Keratinocyte (primary cell): ENCODE results near the gene P2RY2. TPM values are rescaled to one million over a fixed set of nuclear protein-coding genes. Genes with fewer than 3 reads are reported as not detected.
A peak's percentile ranks its signal among the peaks of the same experiment; 100 is the strongest.

Experiments used
- DNase-seq: peaks from one replicate; pipeline ENCODE4 v3.0.0-alpha.2; 2011; ENCODE audit warnings: low read depth, missing footprints, low spot score
- FAIRE-seq: peaks from 2 replicates; lab custom pipeline; 2011; peaks lifted over from hg19 to GRCh38; lab: Jason Lieb, UNC
- H2AFZ ChIP-seq: 2 replicates; pipeline ENCODE4 v1.6.0; 2012; ENCODE audit warnings: low read length, control low read depth, inconsistent platforms; ENCODE audit not compliant: control insufficient read depth
- H3K27ac ChIP-seq: 2 replicates; pipeline ENCODE4 v1.5.1; 2011; ENCODE audit warnings: low read length; ENCODE audit not compliant: control insufficient read depth, insufficient read depth
- H3K27me3 ChIP-seq: 3 replicates; pipeline ENCODE4 v1.6.0; 2011; ENCODE audit warnings: low read length; ENCODE audit not compliant: control insufficient read depth, insufficient read depth; ENCODE audit errors: extremely low read depth
- H3K36me3 ChIP-seq, 2 experiments: 2 replicates in 1 of 2; 3 replicates in 1 of 2; pipeline ENCODE4 v1.5.1; 2011; ENCODE audit warnings: low read length in 2 of 2, mild to moderate bottlenecking in 1 of 2; ENCODE audit not compliant: control insufficient read depth in 2 of 2, insufficient read depth in 2 of 2; ENCODE audit errors: extremely low read depth in 1 of 2
- H3K4me1 ChIP-seq: 3 replicates; pipeline ENCODE4 v1.5.1; 2011; ENCODE audit warnings: low read length; ENCODE audit not compliant: control insufficient read depth, insufficient read depth; ENCODE audit errors: extremely low read depth
- H3K4me2 ChIP-seq: 3 replicates; pipeline ENCODE4 v1.6.0; 2011; ENCODE audit warnings: low read depth, low read length; ENCODE audit not compliant: control insufficient read depth, insufficient read depth; ENCODE audit errors: extremely low read depth
- H3K4me3 ChIP-seq, 3 experiments: fragments of 200-600 bp in 1 of 3; sonication (generic) in 1 of 3; 2 replicates in 2 of 3; 3 replicates in 1 of 3; pipeline ENCODE4 v1.5.1; 2011 to 2016; ENCODE audit warnings: low read length in 3 of 3, mild to moderate bottlenecking in 3 of 3, control low read depth in 2 of 3, inconsistent platforms in 1 of 3, low read depth in 1 of 3, mixed read lengths in 1 of 3, mixed run types in 1 of 3, moderate library complexity in 1 of 3; ENCODE audit not compliant: control insufficient read depth in 2 of 3, insufficient read depth in 2 of 3; ENCODE audit errors: extremely low read depth in 1 of 3
- H3K79me2 ChIP-seq: 2 replicates; pipeline ENCODE4 v1.6.0; 2012; ENCODE audit warnings: low read length; ENCODE audit not compliant: control insufficient read depth, insufficient read depth
- H3K9ac ChIP-seq: 3 replicates; pipeline ENCODE4 v1.6.0; 2011; ENCODE audit warnings: low read length; ENCODE audit not compliant: control insufficient read depth, insufficient read depth; ENCODE audit errors: extremely low read depth
- H3K9me1 ChIP-seq: 3 replicates; pipeline ENCODE4 v1.6.0; 2011; ENCODE audit warnings: low read length; ENCODE audit not compliant: control insufficient read depth, insufficient read depth; ENCODE audit errors: extremely low read depth
- H3K9me3 ChIP-seq: 2 replicates; pipeline ENCODE4 v1.5.1; 2012; ENCODE audit warnings: low read depth, low read length; ENCODE audit not compliant: control insufficient read depth
- H4K20me1 ChIP-seq: 3 replicates; pipeline ENCODE4 v1.6.0; 2011; ENCODE audit warnings: low read length; ENCODE audit not compliant: control insufficient read depth, insufficient read depth; ENCODE audit errors: extremely low read depth
- CTCF ChIP-seq, 3 experiments: IDR thresholded peaks in 1 of 3; conservative IDR thresholded peaks in 1 of 3; optimal IDR thresholded peaks in 1 of 3; 2 replicates in 2 of 3; 3 replicates in 1 of 3; pipeline versions ENCODE3 to v1.5.1; 2011; ENCODE audit warnings: low read length in 3 of 3, mild to moderate bottlenecking in 3 of 3, moderate library complexity in 2 of 3, control low read depth in 1 of 3, inconsistent platforms in 1 of 3; ENCODE audit not compliant: insufficient read depth in 2 of 3; ENCODE audit errors: extremely low read depth in 1 of 3
- EZH2 ChIP-seq: IDR thresholded peaks from one replicate; pipeline ENCODE4 v1.6.1; 2012; ENCODE audit warnings: inconsistent platforms, mild to moderate bottlenecking, low read length, moderate library complexity
- dilution Hi-C: fragments of 300-500 bp; cut with MboI; formaldehyde crosslinking; loops from one replicate; pipeline ENCODE4 v1.7.0; 2020; ENCODE audit warnings: low sequenced_read_pairs; ENCODE audit not compliant: extremely low pct_ligation_motif_present
- polyA plus RNA-seq, 5 experiments: library from polyadenylated mRNA; depleted of rRNA in 3 of 5; stranded (reverse) in 3 of 5; stranded (forward) in 1 of 5; unstranded in 1 of 5; fragments of >200 nt; gene quantifications; 1 replicate in 1 of 5; 2 replicates in 3 of 5; 3 replicates in 1 of 5; pipeline versions ENCODE4 v1.2.1 to v1.2.3, GENCODE V29; 2011 to 2012; ENCODE audit warnings: missing spikeins in 2 of 5, low read depth in 1 of 5, low replicate concordance in 1 of 5

P2RY2 gene
- polyA plus RNA-seq, 1 donor (not counting 4 experiments of a cell fraction or from before 2014, with no cell fraction given): 5.1 TPM

GRCh38 chr11:73178681-73179080, 39.4 kb upstream of the P2RY2 start:
- H3K4me2 ChIP-seq: no peak overlapping the region
- TF ChIP-seq CTCF (optimal IDR thresholded peaks at IDR 0.05 in 1 of 3, IDR thresholded peaks at IDR 0.05 in 1 of 3, conservative IDR thresholded peaks at IDR 0.05 in 1 of 3; ENCODE audit: extremely low read depth in 1 of 3, insufficient read depth in 2 of 3, low read length in 3 of 3) (no peak), EZH2 (no peak)
- H3K27me3 ChIP-seq: no peaks in the 10 kb centered on the region
- no peak for FAIRE-seq
- H3K9me1 ChIP-seq: peaks cover 2% of the 10 kb centered on the region
- no peak overlapping the region for H3K27ac ChIP-seq
- no peaks in the 10 kb centered on the region for H4K20me1 ChIP-seq
- no peaks in the 10 kb centered on the region for H3K79me2 ChIP-seq
- no peaks in the 10 kb centered on the region for H3K36me3 ChIP-seq
- H3K4me1 ChIP-seq: peaks cover 20% of the 10 kb centered on the region
- dilution Hi-C loops: loop anchor here (5.0 kb wide), 1 partner anchor 59 kb away; no protein-coding TSS in a partner anchor
- H3K9me3 ChIP-seq: no peaks in the 10 kb centered on the region
- DNase-seq: no peak
- H3K9ac ChIP-seq: no peak overlapping the region
- H3K4me3 ChIP-seq: no peak overlapping the region
- H2AFZ ChIP-seq: no peak overlapping the region

GRCh38 chr11:73182824-73183321, 35.2 kb upstream of the P2RY2 start:
- H3K79me2 ChIP-seq: no peaks in the 10 kb centered on the region
- dilution Hi-C loops: no loop called here
- no peaks in the 10 kb centered on the region for H3K9me1 ChIP-seq
- TF ChIP-seq EZH2: no peak
- TF ChIP-seq CTCF (optimal IDR thresholded peaks at IDR 0.05 in 1 of 3, IDR thresholded peaks at IDR 0.05 in 1 of 3, conservative IDR thresholded peaks at IDR 0.05 in 1 of 3; ENCODE audit: extremely low read depth in 1 of 3, insufficient read depth in 2 of 3, low read length in 3 of 3): peak; percentile 12 to 46 (median 24)
- H3K4me3 ChIP-seq: no peak overlapping the region
- H3K4me2 ChIP-seq: no peak overlapping the region
- no peaks in the 10 kb centered on the region for H4K20me1 ChIP-seq
- FAIRE-seq (no peak), DNase-seq (no peak)
- no peaks in the 10 kb centered on the region for H3K9me3 ChIP-seq
- no peaks in the 10 kb centered on the region for H3K27me3 ChIP-seq
- H2AFZ ChIP-seq: peak overlapping the region; percentile 14
- H3K27ac ChIP-seq: no peak overlapping the region
- H3K9ac ChIP-seq: no peak overlapping the region
- H3K4me1 ChIP-seq: peaks cover 31% of the 10 kb centered on the region
- H3K36me3 ChIP-seq: no peaks in the 10 kb centered on the region
